BE2C (cell line): ENCODE results near the gene RNF168.
"Not testable (repeated sequence)": the region's sequence is repeated elsewhere in the genome, so short reads cannot be mapped to it uniquely, and the experiment has no call there.

ENCODE experiments used
- DNase-seq: peaks from one replicate; pipeline ENCODE4 v3.0.0-alpha.2; 2020
- H3K27me3 ChIP-seq: fragments of 250-450 bp; sonication (Bioruptor Pico); 2 replicates; pipeline ENCODE4 v1.5.1; 2020; ENCODE audit warnings: mild to moderate bottlenecking
- H3K36me3 ChIP-seq: fragments of 250-450 bp; sonication (Bioruptor Pico); 2 replicates; pipeline ENCODE4 v1.5.1; 2020; ENCODE audit warnings: mild to moderate bottlenecking
- H3K4me1 ChIP-seq: fragments of 250-450 bp; sonication (Bioruptor Pico); 2 replicates; pipeline ENCODE4 v1.5.1; 2020
- H3K4me3 ChIP-seq: 2 replicates; pipeline ENCODE4 v1.5.1; 2011; ENCODE audit warnings: low read depth, low read length
- H3K9me3 ChIP-seq: fragments of 250-450 bp; sonication (Bioruptor Pico); 2 replicates; pipeline ENCODE4 v1.5.1; 2020
- CTCF ChIP-seq: IDR thresholded peaks from 2 replicates; pipeline ENCODE4 v1.5.1; 2012; ENCODE audit warnings: mild to moderate bottlenecking, low read depth, low read length

RNF168 gene

GRCh38 chr3:196513697-196514349 is 10.3 kb upstream of the RNF168 start:
- Histone ChIP-seq H3K36me3 (no peaks in the 10 kb centered on the region), H3K9me3 (peaks cover 5% of the 10 kb centered on the region), H3K27me3 (no peaks in the 10 kb centered on the region), H3K4me3 (no peak overlapping the region), H3K4me1 (peaks cover 2% of the 10 kb centered on the region; the same call in 1 of the 2 replicates)
- TF ChIP-seq CTCF: no peak
- DNase-seq: no peak

- H3K9me3 ChIP-seq, H3K27me3 ChIP-seq, H3K36me3 ChIP-seq, H3K4me3 ChIP-seq, DNase-seq, H3K4me1 ChIP-seq: not testable (repeated sequence)
These were observed 8.3 kb upstream of the RNF168 start for GRCh38 chr3:196511646-196512425.

- H3K4me1 ChIP-seq, H3K9me3 ChIP-seq, H3K4me3 ChIP-seq, DNase-seq, H3K36me3 ChIP-seq, H3K27me3 ChIP-seq: not testable (repeated sequence)
These were observed 7.5 kb upstream of the RNF168 start for GRCh38 chr3:196511108-196511507.

GRCh38 chr3:196506687-196507086 is 3.1 kb upstream of the RNF168 start:
- H3K4me1 ChIP-seq: no peaks in the 10 kb centered on the region
- no peak for DNase-seq
- no peaks in the 10 kb centered on the region for H3K36me3 ChIP-seq
- TF ChIP-seq CTCF: no peak
- no peaks in the 10 kb centered on the region for H3K27me3 ChIP-seq
- no peak overlapping the region for H3K4me3 ChIP-seq
- no peaks in the 10 kb centered on the region for H3K9me3 ChIP-seq

GRCh38 chr3:196504556-196504955 is 988 bp upstream of the RNF168 start:
- no peak for DNase-seq
- Histone ChIP-seq H3K9me3 (no peaks in the 10 kb centered on the region), H3K36me3 (peaks cover 3% of the 10 kb centered on the region), H3K4me3 (no peak overlapping the region), H3K4me1 (no peaks in the 10 kb centered on the region), H3K27me3 (no peaks in the 10 kb centered on the region)
- TF ChIP-seq CTCF: no peak

GRCh38 chr3:196504077-196504398 is 470 bp upstream of the RNF168 start:
- not testable (repeated sequence) for H3K27me3 ChIP-seq, H3K36me3 ChIP-seq, H3K9me3 ChIP-seq, H3K4me1 ChIP-seq, DNase-seq
- peak overlapping the region; percentile 71 for H3K4me3 ChIP-seq

- TF ChIP-seq CTCF: 0 out of 2 replicates have a peak, but pooled peaks have one; percentile 1
- DNase-seq: peak; percentile 45
- no peaks in the 10 kb centered on the region for H3K27me3 ChIP-seq
- no peaks in the 10 kb centered on the region for H3K9me3 ChIP-seq
- H3K4me1 ChIP-seq: no peaks in the 10 kb centered on the region
- H3K4me3 ChIP-seq: peak overlapping the region; percentile 71
- H3K36me3 ChIP-seq: peaks cover 11% of the 10 kb centered on the region
These were observed 783 bp downstream of the RNF168 start for GRCh38 chr3:196502775-196503195.
